HEK293T (cell line): ENCODE results near the gene GNAL.

ENCODE experiments used
- CTCF ChIA-PET: fragments of 350-600 bp; formaldehyde crosslinking; extraction: SDS; loops from one replicate; lab custom pipeline; 2021; ENCODE audit warnings: antibody characterized with exemption, inconsistent platforms; lab: Yijun Ruan, JAX
- POLR2A ChIA-PET: fragments of 350-600 bp; formaldehyde crosslinking; extraction: SDS; loops from one replicate; lab custom pipeline; 2020; ENCODE audit warnings: antibody characterized with exemption, inconsistent platforms; lab: Yijun Ruan, JAX
- DNase-seq: peaks from one replicate; pipeline ENCODE4 v3.0.0; 2012; ENCODE audit warnings: mixed read lengths; ENCODE audit errors: extremely low spot score
- ARNT ChIP-seq: fragments of 450-650 bp; IDR thresholded peaks from 2 replicates; pipeline ENCODE4 v1.6.1; 2017; ENCODE audit warnings: mild to moderate bottlenecking
- BHLHE40 ChIP-seq: fragments of 450-650 bp; IDR thresholded peaks from 2 replicates; pipeline ENCODE4 v1.6.1; 2016; ENCODE audit warnings: mild to moderate bottlenecking, moderate library complexity, borderline replicate concordance
- CTBP1 ChIP-seq: fragments of 450-650 bp; IDR thresholded peaks from 2 replicates; pipeline ENCODE4 v1.6.1; 2016; ENCODE audit warnings: borderline replicate concordance
- ELF4 ChIP-seq: fragments of 450-650 bp; IDR thresholded peaks from 2 replicates; pipeline ENCODE4 v1.6.1; 2017; ENCODE audit warnings: antibody characterized with exemption
- FOXA1 ChIP-seq: fragments of 450-650 bp; IDR thresholded peaks from 2 replicates; pipeline ENCODE4 v1.6.1; 2016; ENCODE audit warnings: mild to moderate bottlenecking
- FOXK2 ChIP-seq: fragments of 450-650 bp; IDR thresholded peaks from 2 replicates; pipeline ENCODE4 v1.6.1; 2016; ENCODE audit warnings: mild to moderate bottlenecking
- FOXM1 ChIP-seq: fragments of 450-650 bp; IDR thresholded peaks from 2 replicates; pipeline ENCODE4 v1.6.1; 2017; ENCODE audit warnings: mild to moderate bottlenecking, borderline replicate concordance
- HDGF ChIP-seq: fragments of 450-650 bp; IDR thresholded peaks from 2 replicates; pipeline ENCODE4 v1.6.1; 2017; ENCODE audit warnings: antibody characterized with exemption, borderline replicate concordance
- L3MBTL2 ChIP-seq: fragments of 450-650 bp; conservative IDR thresholded peaks from 2 replicates; pipeline ENCODE4 v1.6.1; 2016; ENCODE audit warnings: mild to moderate bottlenecking
- LEF1 ChIP-seq: fragments of 450-650 bp; IDR thresholded peaks from 2 replicates; pipeline ENCODE4 v1.6.1; 2017; ENCODE audit warnings: mild to moderate bottlenecking, borderline replicate concordance
- NFRKB ChIP-seq: fragments of 450-650 bp; IDR thresholded peaks from 2 replicates; pipeline ENCODE4 v1.6.1; 2016; ENCODE audit warnings: mild to moderate bottlenecking, moderate library complexity
- SP1 ChIP-seq: fragments of 450-650 bp; IDR thresholded peaks from 2 replicates; pipeline ENCODE4 v1.6.1; 2017
- SUZ12 ChIP-seq: fragments of 450-650 bp; IDR thresholded peaks from 2 replicates; pipeline ENCODE4 v1.6.1; 2016; ENCODE audit warnings: mild to moderate bottlenecking
- TARDBP ChIP-seq: fragments of 450-650 bp; IDR thresholded peaks from 2 replicates; pipeline ENCODE4 v1.6.1; 2016
- ZNF384 ChIP-seq: fragments of 450-650 bp; IDR thresholded peaks from 2 replicates; pipeline ENCODE4 v1.6.1; 2016
- TF ChIP-seq, protein P1 (sequence below): fragments of 450-650 bp; IDR thresholded peaks from 2 replicates; pipeline ENCODE4 v1.6.1; 2016

GNAL gene

GRCh38 chr18:11784674-11785304 is 95.7 kb downstream of the GNAL start:
- TF ChIP-seq HDGF, result no peak
- TF ChIP-seq FOXA1, result no peak
- TF ChIP-seq ZNF384, result no peak
- no peak for TF ChIP-seq FOXK2
- TF ChIP-seq ELF4, result no peak
- TF ChIP-seq ARNT, result no peak
- TF ChIP-seq L3MBTL2, result no peak
- no peak for TF ChIP-seq FOXM1
- TF ChIP-seq LEF1, result no peak
- CTCF ChIA-PET, result interaction anchor here (0.9 kb wide), 1 partner anchor 14 kb away, joined by 4 read pairs; no protein-coding TSS in a partner anchor
- POLR2A ChIA-PET, result no interaction called here
- DNase-seq, result no peak

- ChIA-PET POLR2A (no interaction called here), CTCF (interaction anchor here (0.6 to 0.9 kb wide), 2 partner anchors 13 to 107 kb away, joined by 3 to 4 read pairs; no protein-coding TSS in a partner anchor)
- TF ChIP-seq NFRKB, result no peak
- no peak for TF ChIP-seq ARNT
- TF ChIP-seq, protein P1, sequence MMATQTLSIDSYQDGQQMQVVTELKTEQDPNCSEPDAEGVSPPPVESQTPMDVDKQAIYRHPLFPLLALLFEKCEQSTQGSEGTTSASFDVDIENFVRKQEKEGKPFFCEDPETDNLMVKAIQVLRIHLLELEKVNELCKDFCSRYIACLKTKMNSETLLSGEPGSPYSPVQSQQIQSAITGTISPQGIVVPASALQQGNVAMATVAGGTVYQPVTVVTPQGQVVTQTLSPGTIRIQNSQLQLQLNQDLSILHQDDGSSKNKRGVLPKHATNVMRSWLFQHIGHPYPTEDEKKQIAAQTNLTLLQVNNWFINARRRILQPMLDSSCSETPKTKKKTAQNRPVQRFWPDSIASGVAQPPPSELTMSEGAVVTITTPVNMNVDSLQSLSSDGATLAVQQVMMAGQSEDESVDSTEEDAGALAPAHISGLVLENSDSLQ, result no peak
- no peak for TF ChIP-seq HDGF
- TF ChIP-seq LEF1, result no peak
- no peak for TF ChIP-seq SUZ12
- no peak for DNase-seq
Measured at GRCh38 chr18:11785444-11786055, 96.5 kb downstream of the GNAL start.

- DNase-seq, result no peak
- POLR2A ChIA-PET, result no interaction called here
- TF ChIP-seq HDGF (no peak), ZNF384 (no peak), FOXM1 (no peak), SP1 (no peak), LEF1 (no peak), BHLHE40 (no peak), FOXK2 (no peak)
- CTCF ChIA-PET, result no interaction called here
Measured at GRCh38 chr18:11789716-11790510, 100.8 kb downstream of the GNAL start.

DNA sequence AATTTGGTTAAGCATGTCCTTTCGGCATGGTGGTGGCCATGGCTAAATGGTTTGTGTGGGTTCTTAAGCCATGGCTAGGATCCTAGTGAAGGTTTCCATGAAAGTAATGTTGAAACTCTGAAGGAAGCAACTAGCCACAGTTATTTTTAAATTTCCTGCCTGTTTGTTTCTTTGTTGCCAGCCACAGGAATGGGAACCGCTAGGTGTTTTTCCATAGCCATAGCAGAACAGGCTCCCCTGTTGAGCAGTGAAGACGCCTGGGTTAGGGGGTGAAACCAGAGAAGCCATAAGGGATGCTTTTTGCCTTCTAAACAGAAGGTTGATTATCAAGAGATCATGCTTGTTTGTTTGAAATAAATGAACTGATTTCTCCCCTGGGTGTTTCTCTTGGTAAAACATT is 102.1 kb downstream of the GNAL start:
- CTCF ChIA-PET, result no interaction called here
- no peak for DNase-seq
- TF ChIP-seq, protein P1, result no peak
- no peak for TF ChIP-seq FOXM1
- no peak for TF ChIP-seq BHLHE40
- POLR2A ChIA-PET, result no interaction called here

DNA sequence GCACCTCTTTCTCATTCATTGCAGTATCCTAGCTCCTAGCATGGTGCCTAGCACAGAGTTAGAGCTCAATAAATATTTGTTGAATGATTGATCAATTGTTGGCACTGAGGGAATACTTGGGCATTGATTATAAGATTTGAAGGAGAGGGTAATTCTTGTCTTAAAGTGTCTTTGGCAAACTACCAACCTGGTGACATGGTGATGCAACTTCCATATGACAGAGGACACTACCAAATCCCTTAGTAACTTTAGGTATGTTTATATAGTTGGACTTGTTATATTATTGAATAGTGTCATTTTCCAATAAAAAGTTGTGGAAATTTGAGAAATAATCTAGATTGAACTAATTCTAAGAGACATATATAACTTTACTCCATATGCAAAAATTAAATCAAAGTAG is 103.6 kb downstream of the GNAL start:
- TF ChIP-seq TARDBP (no peak), FOXM1 (no peak), NFRKB (no peak), ARNT (no peak), LEF1 (no peak), SUZ12 (no peak), ZNF384 (no peak), HDGF (no peak), SP1 (no peak), L3MBTL2 (no peak), CTBP1 (no peak), BHLHE40 (no peak), FOXA1 (no peak), FOXK2 (no peak), ELF4 (no peak)
- TF ChIP-seq, protein P1, result no peak
- no peak for DNase-seq
- ChIA-PET POLR2A (no interaction called here), CTCF (interaction anchor here (0.7 kb wide), 1 partner anchor 272 kb away, joined by 9 read pairs; no protein-coding TSS in a partner anchor)

- ChIA-PET CTCF (no interaction called here), POLR2A (no interaction called here)
- TF ChIP-seq SUZ12 (no peak), TARDBP (no peak), BHLHE40 (no peak), FOXM1 (no peak), SP1 (no peak), NFRKB (no peak), CTBP1 (no peak), FOXA1 (no peak), LEF1 (no peak), ARNT (no peak), L3MBTL2 (no peak), ELF4 (no peak), FOXK2 (no peak)
- TF ChIP-seq, protein P1, result no peak
- DNase-seq, result no peak
Measured at GRCh38 chr18:11794195-11794594, 105.1 kb downstream of the GNAL start.
